KMS-11 (cell line): ENCODE measurements around the gene HOXC4.
A peak's percentile ranks its signal among the peaks of the same experiment; 100 is the strongest.

ENCODE experiments used
- H2AFZ ChIP-seq: fragments of 200-600 bp; sonication (generic); 2 replicates; pipeline ENCODE4 v1.6.1; 2016; ENCODE audit warnings: antibody characterized with exemption, mixed run types, low read depth
- H3K27ac ChIP-seq: fragments of 200-600 bp; sonication (generic); 2 replicates; pipeline ENCODE4 v1.6.1; 2016; ENCODE audit warnings: mild to moderate bottlenecking, mixed run types
- H3K27me3 ChIP-seq: fragments of 200-600 bp; sonication (generic); 2 replicates; pipeline ENCODE4 v1.6.1; 2017; ENCODE audit warnings: mild to moderate bottlenecking, low read depth, mixed run types, moderate library complexity; ENCODE audit not compliant: insufficient read depth
- H3K36me3 ChIP-seq: fragments of 200-600 bp; sonication (generic); 2 replicates; pipeline ENCODE4 v1.6.1; 2017; ENCODE audit warnings: mild to moderate bottlenecking, mixed run types; ENCODE audit not compliant: insufficient read depth
- H3K4me1 ChIP-seq: fragments of 200-600 bp; sonication (generic); 2 replicates; pipeline ENCODE4 v1.6.1; 2016; ENCODE audit warnings: mild to moderate bottlenecking, low read depth, mixed run types; ENCODE audit not compliant: poor library complexity, severe bottlenecking
- H3K4me2 ChIP-seq: fragments of 200-600 bp; sonication (generic); 2 replicates; pipeline ENCODE4 v1.7.0; 2016; ENCODE audit warnings: mild to moderate bottlenecking, mixed run types
- H3K4me3 ChIP-seq: fragments of 200-600 bp; sonication (generic); IDR thresholded peaks from 2 replicates; pipeline ENCODE4 v1.6.1; 2017; ENCODE audit warnings: low read depth, low read length, mixed read lengths; ENCODE audit not compliant: insufficient read depth
- H3K79me2 ChIP-seq: fragments of 200-600 bp; sonication (generic); 2 replicates; pipeline ENCODE4 v1.6.1; 2016; ENCODE audit warnings: low read depth, mixed run types; ENCODE audit not compliant: insufficient read depth
- H3K9ac ChIP-seq: fragments of 200-600 bp; sonication (generic); 2 replicates; pipeline ENCODE4 v1.6.1; 2016; ENCODE audit warnings: mild to moderate bottlenecking, mixed run types
- H4K20me1 ChIP-seq: fragments of 200-600 bp; sonication (generic); 2 replicates; pipeline ENCODE4 v1.6.1; 2016; ENCODE audit warnings: mild to moderate bottlenecking, mixed run types; ENCODE audit not compliant: insufficient read depth
- CTCF ChIP-seq: fragments of 200-600 bp; sonication (generic); conservative IDR thresholded peaks from 2 replicates; pipeline ENCODE4 v1.6.1; 2017; ENCODE audit warnings: low read depth, mild to moderate bottlenecking, antibody characterized with exemption, low read length, moderate library complexity, mixed read lengths

Gene HOXC4

GRCh38 chr12:54053751-54054741 is at the start of gene HOXC4:
Gene HOXC4 (plus strand): TSS chr12:54053835. CDS start chr12:54053923, 88 bp downstream.
- no peaks in the 10 kb centered on the region for H3K79me2 ChIP-seq
- no peak within 1 kb of the TSS for H3K4me2 ChIP-seq
- no peaks in the 10 kb centered on the region for H3K4me1 ChIP-seq
- no peak within 1 kb of the TSS for H3K4me3 ChIP-seq
- peak within 1 kb of the TSS; percentile 8; the same call in 1 of the 2 replicates for H2AFZ ChIP-seq
- H3K27ac ChIP-seq: no peak within 1 kb of the TSS
- H3K36me3 ChIP-seq: no peaks in the 10 kb centered on the region
- TF ChIP-seq CTCF: no peak
- H3K27me3 ChIP-seq: peaks cover 84% of the 10 kb centered on the region
- no peaks in the 10 kb centered on the region for H4K20me1 ChIP-seq
- H3K9ac ChIP-seq: no peak within 1 kb of the TSS

- H3K36me3 ChIP-seq: no peaks in the 10 kb centered on the region
- H4K20me1 ChIP-seq: no peaks in the 10 kb centered on the region
- H2AFZ ChIP-seq: no peak overlapping the region
- H3K9ac ChIP-seq: no peak overlapping the region
- peak; percentile 29 for TF ChIP-seq CTCF
- H3K4me2 ChIP-seq: no peak overlapping the region
- H3K27ac ChIP-seq: no peak overlapping the region
- peaks cover 19% of the 10 kb centered on the region for H3K4me1 ChIP-seq
- no peak overlapping the region for H3K4me3 ChIP-seq
- H3K27me3 ChIP-seq: peaks cover 98% of the 10 kb centered on the region
- no peaks in the 10 kb centered on the region for H3K79me2 ChIP-seq
These were observed 49.4 kb upstream of the HOXC4 start for GRCh38 chr12:54004063-54004840.

GRCh38 chr12:54004841-54005530 is 48.6 kb upstream of the HOXC4 start:
- Histone ChIP-seq H3K27me3 (peaks cover 98% of the 10 kb centered on the region), H3K4me1 (peaks cover 19% of the 10 kb centered on the region), H3K27ac (no peak overlapping the region), H3K36me3 (no peaks in the 10 kb centered on the region), H2AFZ (no peak overlapping the region), H4K20me1 (no peaks in the 10 kb centered on the region), H3K9ac (no peak overlapping the region), H3K79me2 (no peaks in the 10 kb centered on the region), H3K4me2 (no peak overlapping the region), H3K4me3 (no peak overlapping the region)
- TF ChIP-seq CTCF: no peak

- H3K4me1 ChIP-seq: peaks cover 19% of the 10 kb centered on the region
- H3K79me2 ChIP-seq: no peaks in the 10 kb centered on the region
- H3K27ac ChIP-seq: no peak overlapping the region
- no peaks in the 10 kb centered on the region for H4K20me1 ChIP-seq
- no peaks in the 10 kb centered on the region for H3K36me3 ChIP-seq
- H3K4me2 ChIP-seq: no peak overlapping the region
- peaks cover 98% of the 10 kb centered on the region for H3K27me3 ChIP-seq
- TF ChIP-seq CTCF: no peak
- no peak overlapping the region for H3K4me3 ChIP-seq
- H2AFZ ChIP-seq: no peak overlapping the region
- no peak overlapping the region for H3K9ac ChIP-seq
These were observed 48.1 kb upstream of the HOXC4 start for GRCh38 chr12:54005531-54005852.
